WERI-Rb-1 (cell line): ENCODE data around the gene CALD1.

Experiments used
- DNase-seq: peaks from one replicate; pipeline ENCODE4 v3.0.0-alpha.2; 2020
- H3K27ac ChIP-seq: fragments of 250-450 bp; sonication (Bioruptor Pico); 2 replicates; pipeline ENCODE4 v1.5.1; 2020; ENCODE audit warnings: mild to moderate bottlenecking, moderate library complexity
- H3K27me3 ChIP-seq: fragments of 250-450 bp; sonication (Bioruptor Pico); 2 replicates; pipeline ENCODE4 v1.5.1; 2021; ENCODE audit warnings: mild to moderate bottlenecking, low read depth, moderate library complexity; ENCODE audit not compliant: insufficient read depth, severe bottlenecking
- H3K36me3 ChIP-seq: fragments of 250-450 bp; sonication (Bioruptor Pico); 2 replicates; pipeline ENCODE4 v1.5.1; 2020; ENCODE audit warnings: mild to moderate bottlenecking, moderate library complexity
- H3K4me3 ChIP-seq: 2 replicates; pipeline ENCODE4 v1.5.1; 2011; ENCODE audit warnings: low read depth, mild to moderate bottlenecking, control low read depth, low read length
- H3K9me3 ChIP-seq: fragments of 250-450 bp; sonication (Bioruptor Pico); 2 replicates; pipeline ENCODE4 v1.5.1; 2021; ENCODE audit warnings: mild to moderate bottlenecking, moderate library complexity; ENCODE audit not compliant: severe bottlenecking
- TF ChIP-seq, protein P1 (sequence below): IDR thresholded peaks from 2 replicates; pipeline ENCODE4 v1.5.1; 2011; ENCODE audit warnings: low read depth, mild to moderate bottlenecking, control low read depth, inconsistent platforms, low read length

CALD1 gene

DNA sequence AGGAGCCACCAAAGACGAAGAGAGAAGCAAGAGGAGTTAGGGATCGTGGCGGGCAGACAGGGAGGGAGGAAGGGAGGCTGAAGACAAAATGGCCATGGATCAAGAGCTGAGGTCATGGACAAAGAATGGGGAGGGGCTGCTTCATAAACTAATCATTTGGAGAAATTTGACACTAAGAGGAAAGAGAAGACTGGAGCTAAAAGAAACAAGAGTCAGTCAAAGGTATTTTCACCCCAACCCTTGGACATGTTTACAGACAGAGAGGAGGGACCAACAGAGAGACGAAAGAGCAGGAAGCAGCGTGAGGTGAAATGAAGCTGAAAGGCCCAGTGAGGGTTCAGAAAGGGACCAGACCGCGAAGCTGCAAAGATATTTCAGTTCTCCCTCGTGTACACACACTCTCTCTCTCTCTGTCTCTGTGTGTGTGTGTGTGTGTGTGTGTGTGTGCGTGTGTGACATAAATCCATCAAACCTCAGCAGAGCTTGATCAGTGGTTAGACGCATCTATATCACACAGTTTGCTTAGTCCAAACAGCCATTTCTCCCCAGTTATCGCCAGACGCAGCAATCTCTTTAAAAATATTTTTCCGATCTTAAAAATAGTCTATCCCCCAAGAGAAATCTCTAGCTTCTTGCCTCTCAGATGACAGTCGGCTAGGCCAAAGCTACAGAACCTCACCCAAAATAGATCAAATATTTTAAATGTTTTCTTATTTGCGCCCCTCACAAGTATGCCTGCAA, 12.5 kb upstream of the CALD1 start:
- no peaks in the 10 kb centered on the region for H3K27me3 ChIP-seq
- H3K36me3 ChIP-seq = no peaks in the 10 kb centered on the region
- TF ChIP-seq, protein P1, sequence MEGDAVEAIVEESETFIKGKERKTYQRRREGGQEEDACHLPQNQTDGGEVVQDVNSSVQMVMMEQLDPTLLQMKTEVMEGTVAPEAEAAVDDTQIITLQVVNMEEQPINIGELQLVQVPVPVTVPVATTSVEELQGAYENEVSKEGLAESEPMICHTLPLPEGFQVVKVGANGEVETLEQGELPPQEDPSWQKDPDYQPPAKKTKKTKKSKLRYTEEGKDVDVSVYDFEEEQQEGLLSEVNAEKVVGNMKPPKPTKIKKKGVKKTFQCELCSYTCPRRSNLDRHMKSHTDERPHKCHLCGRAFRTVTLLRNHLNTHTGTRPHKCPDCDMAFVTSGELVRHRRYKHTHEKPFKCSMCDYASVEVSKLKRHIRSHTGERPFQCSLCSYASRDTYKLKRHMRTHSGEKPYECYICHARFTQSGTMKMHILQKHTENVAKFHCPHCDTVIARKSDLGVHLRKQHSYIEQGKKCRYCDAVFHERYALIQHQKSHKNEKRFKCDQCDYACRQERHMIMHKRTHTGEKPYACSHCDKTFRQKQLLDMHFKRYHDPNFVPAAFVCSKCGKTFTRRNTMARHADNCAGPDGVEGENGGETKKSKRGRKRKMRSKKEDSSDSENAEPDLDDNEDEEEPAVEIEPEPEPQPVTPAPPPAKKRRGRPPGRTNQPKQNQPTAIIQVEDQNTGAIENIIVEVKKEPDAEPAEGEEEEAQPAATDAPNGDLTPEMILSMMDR = no peak
- no peaks in the 10 kb centered on the region for H3K9me3 ChIP-seq
- no peak overlapping the region for H3K27ac ChIP-seq
- no peak overlapping the region for H3K4me3 ChIP-seq
- DNase-seq = no peak

DNA sequence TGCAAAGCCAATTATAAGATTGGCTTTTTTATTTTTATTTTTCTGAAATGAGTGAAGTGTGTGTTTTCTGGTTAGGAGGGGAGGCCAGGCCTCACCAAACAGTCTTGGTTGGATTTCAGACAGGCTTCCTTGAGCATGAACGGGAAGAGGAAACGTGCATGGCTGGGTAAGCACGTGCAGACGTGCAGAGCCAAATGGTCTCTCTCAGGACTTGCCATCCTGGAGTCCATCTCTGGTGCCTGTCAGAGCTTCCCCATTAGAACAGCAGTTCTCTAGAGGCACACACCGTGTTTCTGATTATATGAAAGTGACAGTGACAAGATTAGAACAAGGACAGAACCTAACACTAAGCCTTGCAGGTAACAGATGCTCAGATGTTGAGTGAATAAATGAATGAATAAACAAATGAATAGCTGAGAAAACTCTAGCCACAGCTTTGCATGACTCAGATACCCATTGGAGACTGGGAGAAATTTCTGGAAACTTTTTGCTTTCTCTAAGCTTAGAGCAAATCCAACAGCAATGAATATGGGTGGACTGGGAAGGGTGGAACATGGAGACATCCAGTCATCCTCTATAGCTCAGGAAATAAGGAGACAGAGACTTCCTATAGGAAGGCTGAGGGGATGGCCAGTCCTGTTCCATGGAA, 11.8 kb upstream of the CALD1 start:
- TF ChIP-seq, protein P1 = no peak
- no peak overlapping the region for H3K4me3 ChIP-seq
- no peaks in the 10 kb centered on the region for H3K36me3 ChIP-seq
- H3K9me3 ChIP-seq = no peaks in the 10 kb centered on the region
- no peaks in the 10 kb centered on the region for H3K27me3 ChIP-seq
- H3K27ac ChIP-seq = no peak overlapping the region
- DNase-seq = no peak

DNA sequence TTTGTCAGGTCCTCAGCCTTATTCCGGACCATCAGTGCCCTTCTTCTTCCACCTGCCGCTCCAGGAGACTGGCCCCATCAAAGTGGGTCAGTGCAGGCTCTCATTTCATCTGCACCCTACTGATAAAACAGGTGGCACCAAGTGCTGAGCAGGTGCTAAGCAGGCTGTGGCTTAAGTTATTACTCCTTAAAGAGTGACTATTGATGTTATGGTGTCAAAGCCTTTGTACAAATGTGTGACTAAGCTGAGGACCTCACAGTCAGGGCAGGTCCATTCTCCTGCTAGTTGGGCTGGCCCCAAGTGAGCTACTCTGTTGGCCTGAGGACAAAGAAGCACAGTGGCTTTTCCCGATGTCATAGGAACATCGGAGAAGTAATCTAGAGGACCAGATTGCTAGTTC, 11.2 kb upstream of the CALD1 start:
- no peaks in the 10 kb centered on the region for H3K9me3 ChIP-seq
- TF ChIP-seq, protein P1 = no peak
- H3K36me3 ChIP-seq = no peaks in the 10 kb centered on the region
- H3K4me3 ChIP-seq = no peak overlapping the region
- no peak overlapping the region for H3K27ac ChIP-seq
- peak; percentile 15 for DNase-seq
- no peaks in the 10 kb centered on the region for H3K27me3 ChIP-seq

DNA sequence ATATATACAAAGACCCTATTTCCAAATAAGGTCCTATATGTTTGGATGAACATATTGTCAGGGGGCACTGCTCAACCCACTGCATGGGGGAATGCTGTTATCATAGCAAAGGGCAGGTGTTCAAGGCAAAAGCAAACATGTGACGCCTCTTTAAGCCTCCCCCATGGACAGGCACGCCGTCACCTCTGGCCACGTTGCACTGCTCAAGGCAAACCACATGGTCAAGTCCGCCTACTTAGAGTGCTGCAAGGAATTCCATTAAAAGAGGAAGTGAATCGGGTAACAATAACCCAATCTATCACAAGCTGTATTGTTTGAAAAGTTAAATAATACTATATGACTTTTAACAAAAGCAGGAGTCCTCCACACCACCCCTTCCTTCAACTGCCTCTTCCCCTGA, 8.8 kb upstream of the CALD1 start:
- Histone ChIP-seq H3K9me3 (no peaks in the 10 kb centered on the region), H3K27ac (no peak overlapping the region), H3K27me3 (no peaks in the 10 kb centered on the region), H3K4me3 (no peak overlapping the region), H3K36me3 (no peaks in the 10 kb centered on the region)
- TF ChIP-seq, protein P1 = no peak
- no peak for DNase-seq

DNA sequence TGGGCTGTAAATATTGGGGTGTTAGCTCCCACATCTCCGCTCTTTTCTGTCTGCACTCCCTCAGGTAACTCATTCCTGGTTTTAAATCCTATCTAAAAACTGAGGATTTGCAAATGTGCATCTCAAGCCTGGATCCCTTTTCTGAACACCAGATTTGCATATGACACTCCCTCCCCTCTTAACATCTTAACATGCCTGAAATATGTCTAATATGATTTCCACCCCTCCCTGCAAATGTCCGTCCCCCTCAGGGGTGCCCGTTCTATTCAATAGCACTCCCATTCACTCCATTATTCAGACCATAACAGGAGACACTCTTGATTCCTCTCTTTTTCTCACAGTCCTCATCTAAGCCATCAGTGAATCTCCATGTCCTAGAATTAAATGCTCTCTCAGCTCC, 8.3 kb upstream of the CALD1 start:
- no peaks in the 10 kb centered on the region for H3K36me3 ChIP-seq
- no peaks in the 10 kb centered on the region for H3K27me3 ChIP-seq
- no peak overlapping the region for H3K27ac ChIP-seq
- no peaks in the 10 kb centered on the region for H3K9me3 ChIP-seq
- TF ChIP-seq, protein P1 = no peak
- H3K4me3 ChIP-seq = no peak overlapping the region
- DNase-seq = no peak
